ENCODE measurements around the gene COL4A2.

GRCh38 chr13:110476220-110476617 is 169.1 kb downstream of the COL4A2 start:
- TF ChIP-seq EZH2 (IDR thresholded peaks at IDR 0.05; ENCODE audit: insufficient read depth, poor library complexity, severe bottlenecking) = no peak
- TF ChIP-seq EZH2phosphoT487 (IDR thresholded peaks at IDR 0.05; ENCODE audit: insufficient read depth, low read depth) = no peak
